ENCODE measurements around the gene CDH18. TPM values are rescaled to one million over a fixed set of nuclear protein-coding genes. Genes with fewer than 3 reads are reported as not detected.

Gene CDH18
- total and polyA plus RNA-seq, 2 of the 13 experiments (the other 11 are each of a cell fraction or from before 2014, with no cell fraction given) = not detected

DNA sequence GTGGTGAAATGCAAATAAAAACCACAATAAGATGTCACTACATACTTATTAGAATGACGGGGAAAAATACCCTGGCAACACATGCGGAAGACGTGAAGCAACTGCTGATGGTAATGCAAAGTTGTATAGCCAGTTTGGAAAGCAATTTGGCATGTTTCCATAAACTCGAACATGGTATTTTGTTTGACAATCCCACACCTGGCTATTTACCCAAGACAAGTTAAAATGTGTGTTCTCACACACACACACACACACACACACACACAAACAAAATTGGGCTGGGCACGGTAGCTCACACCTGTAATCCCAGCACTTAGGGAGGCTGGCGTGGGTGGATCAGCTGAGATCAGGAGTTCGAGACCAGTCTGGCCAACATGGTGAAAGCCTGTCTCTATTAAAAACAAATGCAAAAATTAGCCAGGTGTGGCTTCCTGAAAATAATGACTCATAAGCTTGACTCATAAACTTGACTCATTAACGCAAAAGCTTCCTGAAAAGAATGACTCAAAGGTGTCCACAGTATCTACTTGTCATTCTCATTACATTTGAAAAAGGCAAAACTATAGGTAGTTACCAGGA is 456.5 kb downstream of the CDH18 start:
- H3K36me3 ChIP-seq (replicated peaks in 1 of 2; ENCODE audit: control insufficient read depth in 1 of 2, insufficient read depth in 2 of 2, low read length in 2 of 2) = no peaks in the 10 kb centered on the region
- POLR2A ChIA-PET = no interaction called here
- 21% methylated on average over 8 of the region's 8 CpGs for WGBS (ENCODE audit: low lambda C conversion rate)
- in situ Hi-C loops (cut with HindIII; ENCODE audit: extremely low pct_ligation_motif_present, low pct_unique_long_range_greater_than_20kb) (no loop called here), intact Hi-C loops (cut with micrococcal nuclease; ENCODE audit: unreplicated experiment) (no loop called here)
- no peak overlapping the region for H3K4me3 ChIP-seq (replicated peaks in 1 of 3; ENCODE audit: insufficient read depth in 1 of 3, low read depth in 2 of 3, low read length in 3 of 3)
- no peak for FAIRE-seq
- H3K9me3 ChIP-seq (ENCODE audit: low read length) = peaks cover 7% of the 10 kb centered on the region
- no peak overlapping the region for H3K9ac ChIP-seq (ENCODE audit: insufficient read depth, low read depth, low read length)
- no peak for DNase-seq (ENCODE audit: low spot score)
- no peak overlapping the region for H3K27ac ChIP-seq (ENCODE audit: extremely low read length, insufficient read depth, low read length)
- no peak overlapping the region for H2AFZ ChIP-seq (ENCODE audit: low read length)
- ATAC-seq = no peak
- no peaks in the 10 kb centered on the region for H3K79me2 ChIP-seq (ENCODE audit: insufficient read depth, low read length)
- no TSS peak for BruUV-seq (replicated peaks)
- H4K20me1 ChIP-seq (ENCODE audit: insufficient read depth, low read length) = no peaks in the 10 kb centered on the region
- TF ChIP-seq NPAS2 (CRISPR knock-in tag; IDR thresholded peaks at IDR 0.05; ENCODE audit: borderline replicate concordance) (no peak), ZSCAN21 (CRISPR knock-in tag; IDR thresholded peaks at IDR 0.05; ENCODE audit: borderline replicate concordance) (no peak), ZSCAN12 (CRISPR knock-in tag; IDR thresholded peaks at IDR 0.05) (no peak), RELA (CRISPR knock-in tag; IDR thresholded peaks at IDR 0.05) (no peak), ZNF451 (CRISPR knock-in tag; IDR thresholded peaks at IDR 0.05) (no peak), HDAC6 (IDR thresholded peaks at IDR 0.05; ENCODE audit: low read depth, low read length) (no peak), ZNF510 (CRISPR knock-in tag; IDR thresholded peaks at IDR 0.05; ENCODE audit: low read depth) (no peak), RBM39 (IDR thresholded peaks at IDR 0.05; ENCODE audit: low read depth, low read length, poor library complexity, severe bottlenecking) (no peak)
- TF ChIP-seq, protein P1, sequence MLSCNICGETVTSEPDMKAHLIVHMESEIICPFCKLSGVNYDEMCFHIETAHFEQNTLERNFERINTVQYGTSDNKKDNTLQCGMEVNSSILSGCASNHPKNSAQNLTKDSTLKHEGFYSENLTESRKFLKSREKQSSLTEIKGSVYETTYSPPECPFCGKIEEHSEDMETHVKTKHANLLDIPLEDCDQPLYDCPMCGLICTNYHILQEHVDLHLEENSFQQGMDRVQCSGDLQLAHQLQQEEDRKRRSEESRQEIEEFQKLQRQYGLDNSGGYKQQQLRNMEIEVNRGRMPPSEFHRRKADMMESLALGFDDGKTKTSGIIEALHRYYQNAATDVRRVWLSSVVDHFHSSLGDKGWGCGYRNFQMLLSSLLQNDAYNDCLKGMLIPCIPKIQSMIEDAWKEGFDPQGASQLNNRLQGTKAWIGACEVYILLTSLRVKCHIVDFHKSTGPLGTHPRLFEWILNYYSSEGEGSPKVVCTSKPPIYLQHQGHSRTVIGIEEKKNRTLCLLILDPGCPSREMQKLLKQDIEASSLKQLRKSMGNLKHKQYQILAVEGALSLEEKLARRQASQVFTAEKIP (CRISPR knock-in tag; IDR thresholded peaks at IDR 0.05; ENCODE audit: borderline replicate concordance) = no peak
- TF ChIP-seq, protein P2, sequence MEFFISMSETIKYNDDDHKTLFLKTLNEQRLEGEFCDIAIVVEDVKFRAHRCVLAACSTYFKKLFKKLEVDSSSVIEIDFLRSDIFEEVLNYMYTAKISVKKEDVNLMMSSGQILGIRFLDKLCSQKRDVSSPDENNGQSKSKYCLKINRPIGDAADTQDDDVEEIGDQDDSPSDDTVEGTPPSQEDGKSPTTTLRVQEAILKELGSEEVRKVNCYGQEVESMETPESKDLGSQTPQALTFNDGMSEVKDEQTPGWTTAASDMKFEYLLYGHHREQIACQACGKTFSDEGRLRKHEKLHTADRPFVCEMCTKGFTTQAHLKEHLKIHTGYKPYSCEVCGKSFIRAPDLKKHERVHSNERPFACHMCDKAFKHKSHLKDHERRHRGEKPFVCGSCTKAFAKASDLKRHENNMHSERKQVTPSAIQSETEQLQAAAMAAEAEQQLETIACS (CRISPR knock-in tag; IDR thresholded peaks at IDR 0.05) = no peak
- H3K4me2 ChIP-seq (ENCODE audit: low read depth, low read length) = no peak overlapping the region
- H3K4me1 ChIP-seq (ENCODE audit: insufficient read depth, low read length) = no peaks in the 10 kb centered on the region
- H3K27me3 ChIP-seq (ENCODE audit: control insufficient read depth in 1 of 2, insufficient read depth in 2 of 2, low read length in 2 of 2) = no peaks in the 10 kb centered on the region
- CTCF ChIA-PET (ENCODE audit: low intra/inter-chr PET ratio, low total read pairs) = no interaction called here
